WTC11 (cell line): ENCODE measurements around the gene SENP8.

Experiments
- ELF4 ChIP-seq: sonication (generic); formaldehyde crosslinking; IDR thresholded peaks from 2 replicates; pipeline ENCODE4 v1.8.1; 2022; ENCODE audit warnings: low read depth, mild to moderate bottlenecking, moderate library complexity, missing genetic modification reagents
- NFYB ChIP-seq: sonication (generic); formaldehyde crosslinking; conservative IDR thresholded peaks from 2 replicates; pipeline ENCODE4 v1.8.0; 2022; ENCODE audit warnings: low read depth, missing genetic modification reagents
- TF ChIP-seq, protein P1 (sequence below): fragments of 200-600 bp; IDR thresholded peaks from 2 replicates; pipeline ENCODE4 v1.8.0; 2022; ENCODE audit warnings: antibody characterized with exemption

DNA sequence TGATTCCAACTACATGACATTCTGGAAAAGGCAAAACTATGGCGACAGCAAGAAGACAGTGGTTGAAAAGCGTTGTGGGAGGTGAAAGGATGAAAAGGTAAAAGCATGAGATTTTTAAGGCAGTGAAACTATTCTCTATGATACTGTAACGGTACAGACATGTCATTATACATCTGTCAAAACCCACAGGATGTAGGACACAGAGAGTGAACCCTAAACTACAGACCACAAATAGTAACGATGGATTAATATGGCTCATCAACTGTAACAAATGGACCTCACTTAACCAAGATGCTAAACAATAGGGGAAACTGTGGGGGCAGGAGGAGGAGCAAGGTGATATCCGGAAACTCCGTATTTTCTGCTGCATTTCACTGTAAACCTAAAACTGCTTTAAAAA lies 39.3 kb upstream of the SENP8 start:
- TF ChIP-seq, protein P1, sequence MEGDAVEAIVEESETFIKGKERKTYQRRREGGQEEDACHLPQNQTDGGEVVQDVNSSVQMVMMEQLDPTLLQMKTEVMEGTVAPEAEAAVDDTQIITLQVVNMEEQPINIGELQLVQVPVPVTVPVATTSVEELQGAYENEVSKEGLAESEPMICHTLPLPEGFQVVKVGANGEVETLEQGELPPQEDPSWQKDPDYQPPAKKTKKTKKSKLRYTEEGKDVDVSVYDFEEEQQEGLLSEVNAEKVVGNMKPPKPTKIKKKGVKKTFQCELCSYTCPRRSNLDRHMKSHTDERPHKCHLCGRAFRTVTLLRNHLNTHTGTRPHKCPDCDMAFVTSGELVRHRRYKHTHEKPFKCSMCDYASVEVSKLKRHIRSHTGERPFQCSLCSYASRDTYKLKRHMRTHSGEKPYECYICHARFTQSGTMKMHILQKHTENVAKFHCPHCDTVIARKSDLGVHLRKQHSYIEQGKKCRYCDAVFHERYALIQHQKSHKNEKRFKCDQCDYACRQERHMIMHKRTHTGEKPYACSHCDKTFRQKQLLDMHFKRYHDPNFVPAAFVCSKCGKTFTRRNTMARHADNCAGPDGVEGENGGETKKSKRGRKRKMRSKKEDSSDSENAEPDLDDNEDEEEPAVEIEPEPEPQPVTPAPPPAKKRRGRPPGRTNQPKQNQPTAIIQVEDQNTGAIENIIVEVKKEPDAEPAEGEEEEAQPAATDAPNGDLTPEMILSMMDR: no peak
- TF ChIP-seq NFYB (no peak), ELF4 (CRISPR knock-in tag) (no peak)
